ENCODE measurements around the gene DHX29.

- TF ChIP-seq CTCF (IDR thresholded peaks at IDR 0.05) (no peak), POLR2A (IDR thresholded peaks at IDR 0.05) (no peak), POLR2AphosphoS5 (IDR thresholded peaks at IDR 0.05) (no peak)
Measured at GRCh38 chr5:55234121-55234700, 73.3 kb downstream of the DHX29 start.
